ENCODE measurements around the gene EDDM13.

EDDM13 gene

GRCh38 chr19:56356944-56357343 is 84.4 kb downstream of the EDDM13 start:
- no peaks in the 10 kb centered on the region for H3K27me3 ChIP-seq
- TF ChIP-seq CTCF (IDR thresholded peaks at IDR 0.05; ENCODE audit: low read depth, low read length), result no peak
- no peaks in the 10 kb centered on the region for H3K36me3 ChIP-seq
- no peaks in the 10 kb centered on the region for H3K9me3 ChIP-seq
- no peak overlapping the region for H3K4me3 ChIP-seq (ENCODE audit: low read depth, low read length)
- no peaks in the 10 kb centered on the region for H3K4me1 ChIP-seq
- DNase-seq, result no peak

Measured in BE2C (cell line).